RCC 7860 (cell line): ENCODE measurements around the gene TYK2.
"Not testable (repeated sequence)": the region's sequence is repeated elsewhere in the genome, so short reads cannot be mapped to it uniquely, and the experiment has no call there.

Experiments
- DNase-seq: peaks from one replicate; pipeline ENCODE4 v3.0.0-alpha.2; 2015; ENCODE audit warnings: low spot score
- FAIRE-seq: peaks from 2 replicates; lab custom pipeline; 2012; peaks lifted over from hg19 to GRCh38; lab: Jason Lieb, UNC

TYK2 gene

DNA sequence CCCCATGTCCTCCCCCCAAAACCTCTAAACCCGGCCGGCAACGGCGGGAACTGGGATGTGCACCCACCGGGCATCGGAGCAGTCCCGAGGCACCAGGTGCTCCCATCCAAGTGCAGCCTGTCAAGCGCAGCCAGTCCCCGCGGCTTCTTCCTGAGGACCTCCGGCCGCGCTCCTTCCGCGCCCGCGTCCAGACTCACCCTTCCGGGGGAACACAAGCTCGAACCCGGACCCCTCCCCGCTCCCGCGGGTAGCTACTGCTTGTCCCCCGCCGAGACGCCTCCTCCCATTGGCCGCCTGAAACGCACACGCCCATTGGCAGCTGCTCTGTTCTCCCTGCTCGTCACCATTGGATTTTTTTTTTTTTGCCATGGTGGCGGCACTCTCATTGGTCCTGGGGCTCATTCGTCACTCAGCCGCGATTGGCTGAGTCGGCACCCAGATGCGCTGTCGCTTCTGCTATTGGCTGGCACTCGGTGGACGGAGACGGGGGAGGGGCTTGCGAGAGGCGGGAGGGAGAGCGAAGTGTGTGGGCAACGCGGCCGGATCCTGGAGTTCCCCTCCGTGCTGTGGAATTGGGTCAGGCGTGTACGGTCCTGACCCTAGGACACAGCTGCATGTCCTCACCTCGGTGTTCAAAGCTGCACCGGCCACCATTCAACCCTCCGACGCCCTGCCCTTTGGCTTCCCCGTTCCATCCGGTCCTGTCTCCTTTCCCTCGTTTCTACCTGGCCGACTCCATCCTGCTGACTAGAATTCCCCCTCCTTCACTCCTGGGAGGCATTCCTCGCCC is at the start of gene TYK2:
TYK2 (minus strand) TSS at position 260 of the 790 bp plus-strand sequence. CDS start 2,166 bp downstream, outside the sequence.
- FAIRE-seq (peak; percentile 92), DNase-seq (peak; percentile 98)

GRCh38 chr19:10428996-10429381 is 48.6 kb upstream of the TYK2 start:
- FAIRE-seq (no peak), DNase-seq (no peak)

- FAIRE-seq (no peak), DNase-seq (no peak)
These were observed 46.8 kb upstream of the TYK2 start for GRCh38 chr19:10427169-10427568.

DNA sequence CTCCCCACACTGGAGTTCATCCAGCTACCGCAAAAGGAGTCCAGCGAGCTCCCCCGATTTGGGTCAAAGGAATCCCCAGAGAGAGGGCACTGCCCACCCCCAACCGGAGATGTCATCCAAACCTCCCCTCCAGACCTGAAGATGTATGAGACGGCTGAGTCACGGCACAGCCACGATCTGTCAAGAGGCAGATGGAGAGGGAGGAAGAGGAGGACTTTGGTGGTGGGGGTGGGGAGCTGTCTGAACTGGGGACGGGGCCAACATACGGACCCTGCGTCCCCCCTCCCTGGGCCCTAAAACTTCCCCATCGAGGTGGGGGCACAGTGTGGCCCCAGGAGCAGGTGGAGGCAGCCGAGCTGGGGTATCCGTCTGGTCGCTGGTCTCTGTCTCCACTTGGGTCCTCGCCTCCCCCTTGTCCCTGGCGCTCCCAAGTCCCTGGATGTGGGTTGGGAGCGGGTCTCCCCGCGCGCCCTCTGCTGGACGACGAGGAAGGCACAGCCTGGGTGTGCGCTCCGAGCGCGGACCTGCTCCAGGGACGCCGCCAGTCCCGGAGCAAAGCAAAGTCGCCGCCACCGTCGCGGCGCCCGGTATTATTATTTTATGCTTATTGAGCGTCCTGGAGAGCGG is 43.8 kb upstream of the TYK2 start:
- no peak for FAIRE-seq
- DNase-seq = peak; percentile 62

GRCh38 chr19:10422846-10423245 is 42.5 kb upstream of the TYK2 start:
- DNase-seq = no peak
- FAIRE-seq = no peak

GRCh38 chr19:10422046-10422461 is 41.7 kb upstream of the TYK2 start:
- DNase-seq = no peak
- FAIRE-seq = no peak

DNA sequence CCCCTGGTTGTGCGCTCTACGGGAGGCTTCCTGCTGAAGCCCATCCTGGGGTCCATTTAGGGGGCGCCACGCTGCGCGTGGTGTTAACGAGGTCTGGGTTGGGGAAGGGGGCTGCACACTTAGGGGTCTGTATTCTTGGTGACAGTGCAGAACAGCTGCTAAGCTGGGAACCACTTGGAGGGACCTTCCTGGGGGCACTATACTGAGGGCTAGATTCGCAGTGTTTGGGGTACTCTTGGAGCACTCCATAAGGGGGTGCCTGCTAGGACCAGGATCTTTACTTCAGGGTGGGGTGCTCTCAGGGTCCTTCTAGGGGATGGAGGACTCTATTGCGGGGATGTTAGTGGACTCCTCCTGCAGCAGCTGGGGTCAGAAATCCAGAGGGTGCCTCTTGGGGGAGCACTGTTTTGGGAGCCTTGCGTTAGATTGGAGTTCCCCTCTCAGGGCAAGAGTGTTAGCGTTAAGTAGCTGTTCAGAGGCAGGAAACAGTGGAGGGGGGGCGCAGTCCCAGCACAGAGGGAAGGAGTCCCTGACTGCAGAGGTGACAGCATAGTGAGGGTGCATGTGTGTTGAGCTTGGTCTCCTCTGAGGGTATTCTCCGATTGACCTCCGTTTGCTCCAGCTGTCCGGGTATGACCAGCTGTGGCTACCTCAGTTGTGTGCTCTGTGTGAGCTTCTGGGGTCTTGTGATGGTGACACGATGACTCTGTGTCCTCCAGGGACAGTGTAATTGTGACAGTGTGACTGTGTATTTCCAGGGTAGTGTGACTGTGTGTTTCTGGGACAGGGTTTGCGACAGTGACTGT is 41.1 kb upstream of the TYK2 start:
- DNase-seq = no peak

DNA sequence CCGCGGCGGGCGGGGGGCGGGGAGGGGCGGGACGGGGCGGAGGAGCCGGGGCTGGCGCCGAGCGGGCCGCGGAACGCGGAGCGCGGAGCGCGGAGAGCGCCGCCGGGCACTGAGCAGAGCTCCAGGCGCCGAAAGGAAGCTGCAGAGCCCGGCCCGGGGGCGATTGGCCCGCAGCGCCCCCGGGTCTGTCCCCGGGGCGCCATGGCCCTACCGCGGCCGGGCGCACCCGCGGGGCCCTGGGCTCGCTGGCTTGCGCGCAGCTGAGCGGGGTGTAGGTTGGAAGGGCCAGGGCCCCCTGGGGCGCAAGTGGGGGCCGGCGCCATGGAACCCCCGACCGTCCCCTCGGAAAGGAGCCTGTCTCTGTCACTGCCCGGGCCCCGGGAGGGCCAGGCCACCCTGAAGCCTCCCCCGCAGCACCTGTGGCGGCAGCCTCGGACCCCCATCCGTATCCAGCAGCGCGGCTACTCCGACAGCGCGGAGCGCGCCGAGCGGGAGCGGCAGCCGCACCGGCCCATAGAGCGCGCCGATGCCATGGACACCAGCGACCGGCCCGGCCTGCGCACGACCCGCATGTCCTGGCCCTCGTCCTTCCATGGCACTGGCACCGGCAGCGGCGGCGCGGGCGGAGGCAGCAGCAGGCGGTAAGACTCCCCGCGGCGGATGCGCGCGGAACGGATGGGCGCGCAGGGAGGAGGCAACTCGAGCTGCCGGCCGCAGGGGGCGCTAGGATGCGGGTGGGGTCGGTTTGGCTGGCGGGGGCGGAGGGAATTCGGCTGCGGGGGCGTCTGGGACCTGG is 40.3 kb upstream of the TYK2 start, which contains the start of gene PDE4A:
PDE4A (plus strand) TSS at position 95 of the 796 bp plus-strand sequence; CDS start at position 322, 227 bp downstream.
- DNase-seq (no peak), FAIRE-seq (no peak)

More for the DNA sequence above, 41.1 kb upstream of the TYK2 start:
- FAIRE-seq = no peak

- FAIRE-seq = no peak
- DNase-seq = no peak
These were observed 39.5 kb upstream of the TYK2 start for GRCh38 chr19:10419646-10420443.

- no peak for DNase-seq
- FAIRE-seq = no peak
These were observed 38.9 kb upstream of the TYK2 start for GRCh38 chr19:10419200-10419645.

- no peak for DNase-seq
These were observed 38.3 kb upstream of the TYK2 start for GRCh38 chr19:10418485-10419199.

GRCh38 chr19:10418235-10418484 is 37.8 kb upstream of the TYK2 start:
- DNase-seq = no peak
- FAIRE-seq = no peak

More at GRCh38 chr19:10418485-10419199, 38.3 kb upstream of the TYK2 start:
- no peak for FAIRE-seq

- no peak for DNase-seq
These were observed 37.3 kb upstream of the TYK2 start for GRCh38 chr19:10417541-10418234.

DNA sequence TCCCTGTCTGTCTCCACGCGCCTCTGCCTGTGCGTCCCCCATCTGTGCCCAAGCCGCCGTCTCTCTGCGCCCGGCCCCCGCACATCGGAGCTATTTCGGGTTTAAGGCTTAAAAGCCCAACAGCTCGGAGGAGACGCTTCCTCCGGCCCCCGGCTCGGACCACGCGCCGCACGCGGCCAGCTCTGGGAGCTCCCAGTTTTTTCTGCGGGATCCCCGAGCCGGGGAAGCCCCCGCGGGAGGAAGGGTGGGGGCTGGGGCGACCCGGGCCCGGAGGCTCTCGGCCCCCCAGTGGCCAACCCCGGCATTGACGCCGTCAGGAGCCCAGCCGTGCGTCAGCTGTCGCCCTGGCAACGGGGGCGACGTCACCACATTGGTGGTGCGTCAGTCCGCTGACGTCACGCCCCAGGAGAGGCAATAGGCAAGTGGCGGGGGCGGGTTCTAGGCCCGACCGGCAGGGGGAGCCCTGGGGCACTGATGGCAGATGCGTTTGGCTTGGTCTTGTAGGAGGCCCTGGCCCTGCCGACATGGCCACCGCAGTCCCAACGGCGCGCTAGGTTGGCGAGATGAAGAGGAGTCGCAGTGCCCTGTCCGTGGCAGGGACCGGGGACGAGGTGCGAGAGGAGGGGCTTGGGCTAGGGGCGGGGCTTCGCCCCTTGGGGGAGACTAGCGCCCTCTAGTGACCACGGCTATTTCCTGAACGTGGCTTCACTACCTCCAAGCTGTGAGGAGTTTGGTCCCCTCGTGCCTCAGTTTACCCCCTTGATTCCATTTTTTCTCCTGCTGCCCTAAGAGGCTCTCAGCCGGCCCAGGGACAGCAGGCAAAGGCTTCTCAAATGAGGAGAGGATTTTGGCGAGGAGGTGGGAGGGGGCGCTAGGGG is 36.2 kb upstream of the TYK2 start:
- DNase-seq (peak; percentile 42), FAIRE-seq (no peak)

More at GRCh38 chr19:10417541-10418234, 37.3 kb upstream of the TYK2 start:
- no peak for FAIRE-seq

- DNase-seq (no peak), FAIRE-seq (no peak)
These were observed 35.7 kb upstream of the TYK2 start for GRCh38 chr19:10416083-10416379.

DNA sequence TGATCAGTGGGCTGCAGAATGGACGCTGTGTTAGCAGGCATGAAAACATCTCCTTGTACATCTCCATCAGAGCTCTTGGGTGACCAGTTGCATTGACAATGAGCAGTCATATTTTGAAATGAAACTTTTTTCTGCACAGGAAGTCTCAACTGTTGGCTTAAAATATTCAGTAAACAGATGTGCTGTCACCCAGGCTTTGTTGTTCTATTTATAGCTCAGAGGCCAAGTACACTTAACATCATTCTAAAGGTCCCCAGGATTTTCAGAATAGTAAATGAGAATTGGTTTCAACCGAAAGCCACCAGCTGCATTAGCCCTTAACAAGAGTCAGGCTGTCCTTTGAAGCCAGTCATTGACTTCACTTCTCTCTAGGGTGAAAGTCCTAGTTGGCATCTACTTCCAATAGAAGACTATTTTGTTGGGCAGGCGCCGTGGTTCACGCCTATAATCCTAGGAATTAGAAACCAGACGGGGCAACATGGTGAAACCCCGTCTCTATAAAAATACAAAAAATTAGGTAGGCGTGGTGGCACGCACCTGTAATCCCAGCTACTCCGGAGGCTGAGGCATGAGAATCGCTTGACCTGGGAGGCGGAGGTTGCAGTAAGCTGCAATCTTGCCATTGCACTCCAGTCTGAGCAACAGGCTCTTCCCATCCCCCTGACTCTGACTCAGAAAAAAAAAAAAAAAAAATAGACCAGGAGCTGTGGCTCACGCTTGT is 32.0 kb upstream of the TYK2 start:
- FAIRE-seq (no peak), DNase-seq (no peak)

DNA sequence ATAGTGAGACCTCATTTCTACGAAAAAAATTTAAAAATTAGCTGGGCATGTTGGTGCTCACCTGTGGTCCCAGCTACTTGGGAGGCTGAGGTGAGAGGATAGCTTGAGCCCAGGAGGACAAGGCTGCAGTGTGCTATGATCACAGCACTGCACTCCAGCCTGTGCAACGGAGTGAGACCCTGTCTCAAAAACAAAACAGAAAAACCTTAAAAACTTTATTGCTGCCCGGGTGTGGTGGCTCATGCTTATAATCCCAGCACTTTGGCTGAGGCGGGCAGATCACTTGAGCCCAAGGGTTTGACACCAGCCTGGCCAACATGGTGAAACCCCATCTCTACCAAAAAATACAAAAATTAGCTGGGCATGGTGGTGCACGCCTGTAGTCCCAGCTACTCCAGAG is 30.9 kb upstream of the TYK2 start:
- not testable (repeated sequence) for DNase-seq, FAIRE-seq
